ENCODE results near the gene JADE2.

GRCh38 chr5:134567641-134568336 is 42.3 kb downstream of the JADE2 start:
- TF ChIP-seq ESRRG (CRISPR knock-in tag; IDR thresholded peaks at IDR 0.05) (no peak), ZNF70 (CRISPR knock-in tag; IDR thresholded peaks at IDR 0.05) (no peak)

All from SK-N-SH treated with all-trans-retinoic acid at 6 μM for 48 hours (cell line).